GM23338 (cell line): ENCODE results near the gene THADA. TPM values are rescaled to one million over a fixed set of nuclear protein-coding genes. Genes with fewer than 3 reads are reported as not detected.

Source experiments
- ATAC-seq: fragments of 200-7000 bp; cut with Tn5 transposase; 3 replicates; pipeline ENCODE4 v1.9.1; 2020
- DNase-seq: peaks from one replicate; pipeline ENCODE4 v3.0.0-alpha.2; 2015; ENCODE audit warnings: low spot score
- H2AFZ ChIP-seq: fragments of 200-600 bp; sonication (generic); 2 replicates; pipeline ENCODE4 v1.8.0; 2016; ENCODE audit warnings: antibody characterized with exemption, mild to moderate bottlenecking, moderate library complexity
- H3F3A ChIP-seq: fragments of 200-600 bp; sonication (generic); replicated peaks from 2 replicates; pipeline ENCODE4 v1.8.0; 2017; ENCODE audit warnings: antibody characterized with exemption, mixed run types, low read depth
- H3K27ac ChIP-seq: fragments of 200-600 bp; sonication (generic); 2 replicates; pipeline ENCODE4 v1.6.1; 2016; ENCODE audit warnings: low read depth
- H3K27me3 ChIP-seq: fragments of 200-600 bp; sonication (generic); 2 replicates; pipeline ENCODE4 v1.8.0; 2016; ENCODE audit warnings: mild to moderate bottlenecking, mixed run types, moderate library complexity; ENCODE audit not compliant: insufficient read depth
- H3K36me3 ChIP-seq: fragments of 200-600 bp; sonication (generic); 2 replicates; pipeline ENCODE4 v1.8.0; 2016; ENCODE audit warnings: mild to moderate bottlenecking; ENCODE audit not compliant: insufficient read depth
- H3K4me1 ChIP-seq: fragments of 200-600 bp; sonication (generic); 2 replicates; pipeline ENCODE4 v1.8.0; 2016; ENCODE audit warnings: mild to moderate bottlenecking, moderate library complexity; ENCODE audit not compliant: insufficient read depth
- H3K4me2 ChIP-seq: fragments of 200-600 bp; sonication (generic); 2 replicates; pipeline ENCODE4 v1.7.1; 2017; ENCODE audit warnings: mixed run types
- H3K4me3 ChIP-seq: fragments of 200-600 bp; sonication (generic); 2 replicates; pipeline ENCODE4 v1.6.1; 2016; ENCODE audit warnings: mixed run types
- H3K79me2 ChIP-seq: fragments of 200-600 bp; sonication (generic); replicated peaks from 2 replicates; pipeline ENCODE4 v1.8.0; 2017; ENCODE audit warnings: mild to moderate bottlenecking; ENCODE audit not compliant: insufficient read depth
- H3K9me2 ChIP-seq: fragments of 200-600 bp; sonication (generic); 2 replicates; pipeline ENCODE4 v1.8.0; 2017; ENCODE audit not compliant: insufficient read depth
- H4K20me1 ChIP-seq: fragments of 200-600 bp; sonication (generic); replicated peaks from 2 replicates; pipeline ENCODE4 v1.8.0; 2017; ENCODE audit warnings: mild to moderate bottlenecking; ENCODE audit not compliant: insufficient read depth
- H3K27ac Mint-ChIP-seq: 2 replicates; pipeline ENCODE4 v1.8.0; 2020; ENCODE audit warnings: inconsistent platforms, mild to moderate bottlenecking, moderate library complexity, mixed read lengths
- H3K27me3 Mint-ChIP-seq: 3 replicates; pipeline ENCODE4 v1.8.0; 2022; ENCODE audit warnings: low read depth, mild to moderate bottlenecking, moderate library complexity, mixed read lengths, inconsistent platforms; ENCODE audit not compliant: insufficient read depth, poor library complexity
- H3K36me3 Mint-ChIP-seq: 3 replicates; pipeline ENCODE4 v1.8.0; 2021; ENCODE audit warnings: low read depth, mild to moderate bottlenecking, inconsistent platforms, moderate library complexity, mixed read lengths
- H3K4me1 Mint-ChIP-seq: 3 replicates; pipeline ENCODE4 v1.8.0; 2020; ENCODE audit warnings: mild to moderate bottlenecking, inconsistent platforms, mixed read lengths
- H3K4me3 Mint-ChIP-seq: 3 replicates; pipeline ENCODE4 v1.8.0; 2021; ENCODE audit warnings: moderate library complexity, mild to moderate bottlenecking, inconsistent platforms, mixed read lengths
- H3K9me3 Mint-ChIP-seq: 3 replicates; pipeline ENCODE4 v1.8.0; 2020; ENCODE audit warnings: moderate library complexity, mild to moderate bottlenecking, inconsistent platforms, mixed read lengths
- JUNB ChIP-seq: IDR thresholded peaks from one replicate; pipeline ENCODE4 v1.6.1; 2016; ENCODE audit warnings: antibody characterized with exemption; ENCODE audit not compliant: unreplicated experiment
- NANOG ChIP-seq: IDR thresholded peaks from 2 replicates; pipeline ENCODE4 v1.6.1; 2016; ENCODE audit warnings: antibody characterized with exemption, borderline replicate concordance
- STAT1 ChIP-seq: IDR thresholded peaks from one replicate; pipeline ENCODE4 v1.6.1; 2016; ENCODE audit warnings: antibody characterized with exemption; ENCODE audit not compliant: unreplicated experiment
- ZNF331 ChIP-seq: fragments of 250-450 bp; sonication (Bioruptor Pico); IDR thresholded peaks from 2 replicates; pipeline ENCODE4 v1.5.0; 2020; ENCODE audit warnings: low read depth, mild to moderate bottlenecking, moderate library complexity
- polyA plus RNA-seq: library from polyadenylated mRNA; unstranded; fragments of >200 nt; fragmentation: Nextera tagmentation; extraction: Ambion mirVana; gene quantifications from 2 replicates; pipeline ENCODE4 v1.2.1, GENCODE V29; 2016
- total RNA-seq: library from RNA; depleted of rRNA; stranded (reverse); fragments of >200 nt; shearing (Covaris generic); gene quantifications from 2 replicates; pipeline ENCODE4 v1.2.3, GENCODE V29; 2014
- TF ChIP-seq, protein P1 (sequence below): fragments of 250-450 bp; sonication (Bioruptor Pico); IDR thresholded peaks from 2 replicates; pipeline ENCODE4 v1.5.0; 2020; ENCODE audit warnings: mild to moderate bottlenecking, moderate library complexity

Gene THADA
- total and polyA plus RNA-seq, 2 experiments from 2014 or later = 17.0 to 30.7 TPM

DNA sequence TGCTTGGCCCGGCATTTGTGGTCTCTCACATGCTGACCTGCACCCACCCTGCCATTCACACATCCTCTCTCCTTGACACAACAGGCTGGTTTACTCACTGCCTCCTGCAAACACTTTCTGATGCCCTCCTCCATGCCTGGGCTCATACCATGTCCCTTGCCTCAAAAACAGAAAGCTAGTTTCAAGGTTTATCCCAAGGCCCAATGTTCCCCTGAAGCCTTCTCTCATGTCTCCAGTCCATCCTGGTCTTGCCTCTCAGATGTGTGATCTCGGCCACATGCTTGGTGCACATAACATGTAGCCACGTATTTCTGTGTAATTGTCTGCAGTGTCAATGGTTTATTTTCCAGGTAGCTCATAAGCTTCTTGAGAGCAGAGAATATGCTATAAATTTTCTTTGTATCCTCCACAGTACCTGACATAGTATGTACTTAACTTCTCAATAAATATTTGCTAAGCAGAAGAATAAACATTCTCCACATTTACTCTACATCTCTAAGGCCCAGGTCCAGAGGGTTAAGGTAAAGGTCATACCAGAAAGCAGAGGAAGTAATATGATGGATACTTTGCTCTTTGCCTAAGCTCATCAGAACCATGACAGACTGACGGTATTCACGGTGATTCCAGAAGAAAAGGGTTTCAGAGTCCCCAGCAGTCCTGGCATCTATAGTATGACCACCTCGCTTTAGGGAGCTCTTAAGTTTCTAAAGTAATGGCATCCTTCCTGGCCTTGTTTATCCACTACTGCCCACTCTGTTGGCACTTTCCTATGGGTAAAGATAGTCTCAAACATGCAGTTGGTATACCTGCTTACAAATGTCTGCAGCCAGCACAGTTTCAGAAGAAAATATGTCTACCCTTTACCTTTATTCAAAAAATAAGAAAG is 206.0 kb downstream of the THADA start:
- H3K79me2 ChIP-seq = no peaks in the 10 kb centered on the region
- no peak overlapping the region for H2AFZ ChIP-seq
- no peaks in the 10 kb centered on the region for H3F3A ChIP-seq
- no peaks in the 10 kb centered on the region for H3K27me3 ChIP-seq
- H3K4me1 Mint-ChIP-seq = no peaks in the 10 kb centered on the region
- H3K36me3 ChIP-seq = no peaks in the 10 kb centered on the region
- no peak overlapping the region for H3K4me3 ChIP-seq
- no peak overlapping the region for H3K4me3 Mint-ChIP-seq
- H3K9me3 Mint-ChIP-seq = no peaks in the 10 kb centered on the region
- no peaks in the 10 kb centered on the region for H4K20me1 ChIP-seq
- H3K4me2 ChIP-seq = no peak overlapping the region
- H3K27ac Mint-ChIP-seq = no peak overlapping the region
- H3K9me2 ChIP-seq = 0 out of 2 replicates have a peak, but pooled peaks cover 2% of the 10 kb centered on the region
- no peaks in the 10 kb centered on the region for H3K36me3 Mint-ChIP-seq
- no peak for ATAC-seq
- H3K27me3 Mint-ChIP-seq = peaks cover 1% of the 10 kb centered on the region
- no peak for DNase-seq
- TF ChIP-seq JUNB = no peak
- TF ChIP-seq, protein P1, sequence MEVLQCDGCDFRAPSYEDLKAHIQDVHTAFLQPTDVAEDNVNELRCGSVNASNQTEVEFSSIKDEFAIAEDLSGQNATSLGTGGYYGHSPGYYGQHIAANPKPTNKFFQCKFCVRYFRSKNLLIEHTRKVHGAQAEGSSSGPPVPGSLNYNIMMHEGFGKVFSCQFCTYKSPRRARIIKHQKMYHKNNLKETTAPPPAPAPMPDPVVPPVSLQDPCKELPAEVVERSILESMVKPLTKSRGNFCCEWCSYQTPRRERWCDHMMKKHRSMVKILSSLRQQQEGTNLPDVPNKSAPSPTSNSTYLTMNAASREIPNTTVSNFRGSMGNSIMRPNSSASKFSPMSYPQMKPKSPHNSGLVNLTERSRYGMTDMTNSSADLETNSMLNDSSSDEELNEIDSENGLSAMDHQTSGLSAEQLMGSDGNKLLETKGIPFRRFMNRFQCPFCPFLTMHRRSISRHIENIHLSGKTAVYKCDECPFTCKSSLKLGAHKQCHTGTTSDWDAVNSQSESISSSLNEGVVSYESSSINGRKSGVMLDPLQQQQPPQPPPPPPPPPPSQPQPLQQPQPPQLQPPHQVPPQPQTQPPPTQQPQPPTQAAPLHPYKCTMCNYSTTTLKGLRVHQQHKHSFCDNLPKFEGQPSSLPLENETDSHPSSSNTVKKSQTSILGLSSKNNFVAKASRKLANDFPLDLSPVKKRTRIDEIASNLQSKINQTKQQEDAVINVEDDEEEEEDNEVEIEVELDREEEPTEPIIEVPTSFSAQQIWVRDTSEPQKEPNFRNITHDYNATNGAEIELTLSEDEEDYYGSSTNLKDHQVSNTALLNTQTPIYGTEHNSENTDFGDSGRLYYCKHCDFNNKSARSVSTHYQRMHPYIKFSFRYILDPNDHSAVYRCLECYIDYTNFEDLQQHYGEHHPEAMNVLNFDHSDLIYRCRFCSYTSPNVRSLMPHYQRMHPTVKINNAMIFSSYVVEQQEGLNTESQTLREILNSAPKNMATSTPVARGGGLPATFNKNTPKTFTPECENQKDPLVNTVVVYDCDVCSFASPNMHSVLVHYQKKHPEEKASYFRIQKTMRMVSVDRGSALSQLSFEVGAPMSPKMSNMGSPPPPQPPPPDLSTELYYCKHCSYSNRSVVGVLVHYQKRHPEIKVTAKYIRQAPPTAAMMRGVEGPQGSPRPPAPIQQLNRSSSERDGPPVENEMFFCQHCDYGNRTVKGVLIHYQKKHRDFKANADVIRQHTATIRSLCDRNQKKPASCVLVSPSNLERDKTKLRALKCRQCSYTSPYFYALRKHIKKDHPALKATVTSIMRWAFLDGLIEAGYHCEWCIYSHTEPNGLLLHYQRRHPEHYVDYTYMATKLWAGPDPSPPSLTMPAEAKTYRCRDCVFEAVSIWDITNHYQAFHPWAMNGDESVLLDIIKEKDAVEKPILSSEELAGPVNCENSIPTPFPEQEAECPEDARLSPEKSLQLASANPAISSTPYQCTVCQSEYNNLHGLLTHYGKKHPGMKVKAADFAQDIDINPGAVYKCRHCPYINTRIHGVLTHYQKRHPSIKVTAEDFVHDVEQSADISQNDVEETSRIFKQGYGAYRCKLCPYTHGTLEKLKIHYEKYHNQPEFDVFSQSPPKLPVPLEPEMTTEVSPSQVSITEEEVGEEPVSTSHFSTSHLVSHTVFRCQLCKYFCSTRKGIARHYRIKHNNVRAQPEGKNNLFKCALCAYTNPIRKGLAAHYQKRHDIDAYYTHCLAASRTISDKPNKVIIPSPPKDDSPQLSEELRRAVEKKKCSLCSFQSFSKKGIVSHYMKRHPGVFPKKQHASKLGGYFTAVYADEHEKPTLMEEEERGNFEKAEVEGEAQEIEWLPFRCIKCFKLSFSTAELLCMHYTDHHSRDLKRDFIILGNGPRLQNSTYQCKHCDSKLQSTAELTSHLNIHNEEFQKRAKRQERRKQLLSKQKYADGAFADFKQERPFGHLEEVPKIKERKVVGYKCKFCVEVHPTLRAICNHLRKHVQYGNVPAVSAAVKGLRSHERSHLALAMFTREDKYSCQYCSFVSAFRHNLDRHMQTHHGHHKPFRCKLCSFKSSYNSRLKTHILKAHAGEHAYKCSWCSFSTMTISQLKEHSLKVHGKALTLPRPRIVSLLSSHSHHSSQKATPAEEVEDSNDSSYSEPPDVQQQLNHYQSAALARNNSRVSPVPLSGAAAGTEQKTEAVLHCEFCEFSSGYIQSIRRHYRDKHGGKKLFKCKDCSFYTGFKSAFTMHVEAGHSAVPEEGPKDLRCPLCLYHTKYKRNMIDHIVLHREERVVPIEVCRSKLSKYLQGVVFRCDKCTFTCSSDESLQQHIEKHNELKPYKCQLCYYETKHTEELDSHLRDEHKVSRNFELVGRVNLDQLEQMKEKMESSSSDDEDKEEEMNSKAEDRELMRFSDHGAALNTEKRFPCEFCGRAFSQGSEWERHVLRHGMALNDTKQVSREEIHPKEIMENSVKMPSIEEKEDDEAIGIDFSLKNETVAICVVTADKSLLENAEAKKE (CRISPR knock-in tag) = no peak
- TF ChIP-seq STAT1 = no peak
- TF ChIP-seq ZNF331 (CRISPR knock-in tag) = no peak
- TF ChIP-seq NANOG = no peak
- no peak overlapping the region for H3K27ac ChIP-seq
- H3K4me1 ChIP-seq = no peaks in the 10 kb centered on the region

DNA sequence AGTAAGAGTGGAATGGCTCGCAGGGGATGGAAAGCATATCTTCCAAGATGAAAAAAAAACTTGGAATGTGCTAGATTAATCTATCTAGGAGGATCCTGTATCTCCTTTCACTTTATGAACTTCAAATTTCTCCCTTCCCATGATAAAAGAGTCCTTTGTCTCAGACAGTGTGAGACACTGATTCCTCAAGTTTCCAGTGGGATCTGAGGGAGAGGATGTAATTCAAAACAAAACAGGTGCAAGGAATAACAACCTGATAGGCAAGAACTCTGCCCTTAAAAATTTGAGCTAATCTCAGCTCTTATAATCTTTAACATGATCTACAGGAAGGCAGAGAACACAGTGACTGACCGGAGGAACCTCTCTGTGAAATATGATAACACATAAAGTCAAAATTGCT is 207.5 kb downstream of the THADA start:
- no peak for DNase-seq
- no peak overlapping the region for H3K27ac Mint-ChIP-seq
- TF ChIP-seq, protein P1 (CRISPR knock-in tag) = no peak

More for the DNA sequence above, 207.5 kb downstream of the THADA start:
- no peak overlapping the region for H3K27ac ChIP-seq
- no peaks in the 10 kb centered on the region for H3F3A ChIP-seq
- H3K4me3 ChIP-seq = no peak overlapping the region
- Mint-ChIP-seq H3K4me1 (no peaks in the 10 kb centered on the region), H3K4me3 (no peak overlapping the region), H3K9me3 (no peaks in the 10 kb centered on the region), H3K27me3 (peaks cover 1% of the 10 kb centered on the region), H3K36me3 (no peaks in the 10 kb centered on the region)
- H3K27me3 ChIP-seq = no peaks in the 10 kb centered on the region
- no peak for ATAC-seq
- no peak overlapping the region for H2AFZ ChIP-seq
- 0 out of 2 replicates have a peak, but pooled peaks cover under 1% of the 10 kb centered on the region for H3K9me2 ChIP-seq
- no peak overlapping the region for H3K4me2 ChIP-seq
- H4K20me1 ChIP-seq = no peaks in the 10 kb centered on the region
- H3K79me2 ChIP-seq = no peaks in the 10 kb centered on the region
- H3K36me3 ChIP-seq = no peaks in the 10 kb centered on the region
- no peaks in the 10 kb centered on the region for H3K4me1 ChIP-seq
